Fibroblast of skin of back (primary cell): ENCODE results near the gene ZIC5.

Experiments
- DNase-seq: peaks from one replicate; pipeline ENCODE4 v3.0.0-alpha.2; 2013

The ZIC5 gene

DNA sequence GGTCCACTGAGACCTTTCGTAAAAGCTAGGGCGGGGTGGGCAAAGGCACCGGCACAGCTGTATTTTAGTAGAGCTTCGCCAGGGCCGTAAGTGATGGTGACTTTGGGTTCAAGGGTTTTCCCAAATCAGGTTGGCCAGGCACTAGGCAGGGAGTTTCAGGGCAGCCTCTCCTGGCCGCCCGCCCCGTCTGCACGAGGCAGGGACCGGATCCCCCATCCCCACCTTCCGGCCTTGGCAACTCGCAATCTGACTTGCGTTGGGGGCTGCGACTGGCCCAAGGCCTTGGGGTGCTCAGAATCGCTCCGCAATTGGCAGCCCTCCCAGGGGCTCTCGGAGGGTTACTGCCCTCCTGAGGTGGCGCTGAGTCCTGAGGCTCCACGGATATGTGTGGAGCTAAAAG lies 4.1 kb upstream of the ZIC5 start:
- no peak for DNase-seq

GRCh38 chr13:99974939-99975561 lies 3.5 kb upstream of the ZIC5 start:
- no peak for DNase-seq

GRCh38 chr13:99974296-99974938 lies 2.9 kb upstream of the ZIC5 start:
- no peak for DNase-seq

DNA sequence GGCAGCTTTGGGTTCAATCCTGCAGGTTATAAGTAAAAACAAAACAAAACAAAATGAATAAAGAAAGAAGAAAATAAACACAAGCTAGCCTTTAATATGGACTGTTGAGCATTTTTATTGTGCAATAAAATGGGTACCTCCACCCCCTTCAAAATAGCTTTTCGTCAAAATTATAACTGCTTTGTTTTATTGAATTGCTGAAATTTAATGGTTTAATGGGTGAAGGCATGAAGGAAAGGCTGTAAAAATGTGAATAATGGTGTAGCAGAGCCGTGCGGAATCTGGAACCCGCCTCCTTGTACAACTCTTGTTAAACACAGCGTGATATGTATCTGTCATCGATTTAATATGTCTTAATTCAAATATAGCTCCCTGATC lies 2.2 kb upstream of the ZIC5 start:
- DNase-seq, result no peak

DNA sequence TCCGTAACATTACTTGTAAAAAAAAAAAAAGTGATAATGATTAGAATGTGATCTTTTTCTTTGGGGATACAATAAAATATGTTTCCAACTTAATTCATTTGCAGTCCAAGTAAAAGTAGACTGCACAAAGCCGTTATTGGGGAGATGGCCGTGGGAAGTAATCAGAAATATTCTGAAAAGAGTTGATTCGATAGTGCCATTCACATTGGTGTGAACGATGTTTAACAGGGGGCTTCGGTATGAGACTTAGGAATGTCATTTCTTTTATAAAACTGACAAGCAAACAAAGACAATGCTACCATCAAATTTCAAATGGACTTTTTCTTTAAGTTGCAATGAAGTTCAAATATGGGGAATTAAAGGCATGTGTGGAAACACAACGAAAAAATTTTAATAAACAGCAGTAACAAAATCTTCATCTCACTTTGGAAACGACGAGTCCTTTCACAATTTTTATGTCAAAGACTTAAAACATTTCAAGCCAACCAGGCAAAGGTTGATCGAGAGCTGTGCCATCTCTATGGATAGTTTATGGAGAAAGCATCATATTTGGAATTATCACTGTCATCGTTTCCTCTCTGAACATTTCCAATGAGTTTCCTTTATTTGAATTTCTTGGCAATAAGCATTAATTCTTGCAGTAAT lies 1.7 kb upstream of the ZIC5 start:
- no peak for DNase-seq

DNA sequence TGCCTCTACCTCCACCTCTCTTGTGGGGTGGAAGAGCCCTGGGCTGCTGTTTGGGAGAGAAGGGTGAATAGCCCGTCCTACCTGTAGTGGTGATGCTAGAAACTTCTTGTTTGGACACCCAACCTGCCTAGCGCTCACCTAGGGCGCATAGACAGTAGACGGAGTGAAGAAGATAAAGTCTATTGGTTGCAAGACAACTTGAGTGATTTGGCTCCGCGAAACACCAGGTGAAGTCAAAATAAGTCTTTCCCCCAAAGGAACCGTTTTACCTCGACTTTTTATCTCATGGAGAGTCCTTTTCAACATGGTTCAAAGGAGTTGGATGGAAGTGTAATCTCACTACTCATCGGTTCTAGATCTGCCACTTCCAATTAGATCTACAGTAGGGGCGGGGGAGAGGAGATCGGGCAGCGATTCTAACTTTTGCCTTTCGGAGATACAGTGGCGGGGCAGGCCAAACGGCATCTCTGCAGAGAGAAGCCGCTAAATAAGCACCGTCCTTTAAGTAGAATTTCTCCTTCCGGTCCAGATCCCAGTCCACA lies 694 bp upstream of the ZIC5 start:
- no peak for DNase-seq

- DNase-seq, result no peak
Measured at GRCh38 chr13:99970651-99971575, 654 bp downstream of the ZIC5 start.

GRCh38 chr13:99969919-99970650 lies 1.5 kb downstream of the ZIC5 start:
- no peak for DNase-seq

- DNase-seq, result no peak
Measured at GRCh38 chr13:99969453-99969918, 2.1 kb downstream of the ZIC5 start.

DNA sequence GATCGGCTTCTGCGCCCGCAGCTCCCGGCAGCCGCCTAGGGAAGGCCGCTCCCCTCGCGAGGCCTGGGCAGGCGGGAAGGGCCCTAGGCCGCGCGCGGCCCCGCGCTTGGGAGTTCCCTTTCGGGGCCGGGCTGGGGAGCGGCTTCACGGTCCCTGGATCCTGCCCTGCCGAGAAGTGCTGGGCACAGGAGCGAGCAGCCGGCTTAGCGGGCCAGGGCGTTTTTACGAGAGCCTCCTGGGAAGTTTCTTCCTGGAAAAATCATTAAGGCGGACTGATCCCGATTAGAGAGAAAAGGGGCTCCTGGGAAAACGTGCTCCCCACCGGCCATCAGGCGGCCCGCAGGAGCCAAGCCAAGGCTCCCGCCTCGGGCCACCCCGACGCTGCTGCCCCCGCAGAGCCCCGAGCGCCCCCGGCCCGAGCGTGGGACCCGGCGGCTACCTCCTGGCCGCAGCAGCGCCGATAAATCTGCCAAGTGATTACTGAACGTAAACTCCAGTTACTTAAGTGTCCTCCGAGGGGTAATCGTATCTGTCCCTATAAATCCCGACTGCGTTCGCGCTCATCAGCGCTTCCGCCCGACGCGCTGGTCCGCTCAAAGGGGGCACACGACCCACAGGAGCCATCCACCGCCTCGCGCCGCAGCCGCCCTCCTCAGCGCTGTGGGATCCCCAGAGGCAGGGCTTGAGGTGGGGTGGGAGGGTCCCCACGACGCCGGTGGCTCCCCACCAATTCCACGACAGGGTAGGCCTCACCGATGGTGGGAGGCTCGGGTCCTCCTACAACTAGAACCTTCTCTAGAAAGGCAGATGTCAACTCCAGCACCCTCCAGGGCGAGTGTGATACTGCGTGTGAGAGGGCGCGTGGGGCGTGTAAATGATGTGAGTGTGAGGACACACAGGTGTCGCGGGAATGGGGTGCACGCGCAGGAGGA lies 2.8 kb downstream of the ZIC5 start:
- no peak for DNase-seq

GRCh38 chr13:99967869-99968520 lies 3.6 kb downstream of the ZIC5 start:
- no peak for DNase-seq

DNA sequence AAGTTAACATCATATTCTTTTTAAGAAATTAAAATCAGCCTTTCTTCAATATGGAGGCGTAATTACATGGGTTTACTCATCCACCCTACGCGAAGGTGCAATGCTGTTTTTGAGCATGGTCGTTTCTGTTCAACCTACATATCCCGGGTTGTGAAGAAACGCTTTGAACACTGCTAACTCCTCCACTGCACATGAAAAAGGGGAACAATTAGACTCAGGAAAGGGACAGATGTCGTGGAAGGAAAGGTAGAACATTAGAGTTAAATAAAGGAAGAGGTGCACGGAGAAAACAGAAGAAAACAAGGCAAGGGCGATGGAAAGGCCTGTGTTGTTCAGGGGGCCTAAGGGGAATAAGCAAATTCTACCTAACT lies 4.1 kb downstream of the ZIC5 start:
- no peak for DNase-seq

GRCh38 chr13:99966064-99966805 lies 5.3 kb downstream of the ZIC5 start:
- DNase-seq, result no peak

DNA sequence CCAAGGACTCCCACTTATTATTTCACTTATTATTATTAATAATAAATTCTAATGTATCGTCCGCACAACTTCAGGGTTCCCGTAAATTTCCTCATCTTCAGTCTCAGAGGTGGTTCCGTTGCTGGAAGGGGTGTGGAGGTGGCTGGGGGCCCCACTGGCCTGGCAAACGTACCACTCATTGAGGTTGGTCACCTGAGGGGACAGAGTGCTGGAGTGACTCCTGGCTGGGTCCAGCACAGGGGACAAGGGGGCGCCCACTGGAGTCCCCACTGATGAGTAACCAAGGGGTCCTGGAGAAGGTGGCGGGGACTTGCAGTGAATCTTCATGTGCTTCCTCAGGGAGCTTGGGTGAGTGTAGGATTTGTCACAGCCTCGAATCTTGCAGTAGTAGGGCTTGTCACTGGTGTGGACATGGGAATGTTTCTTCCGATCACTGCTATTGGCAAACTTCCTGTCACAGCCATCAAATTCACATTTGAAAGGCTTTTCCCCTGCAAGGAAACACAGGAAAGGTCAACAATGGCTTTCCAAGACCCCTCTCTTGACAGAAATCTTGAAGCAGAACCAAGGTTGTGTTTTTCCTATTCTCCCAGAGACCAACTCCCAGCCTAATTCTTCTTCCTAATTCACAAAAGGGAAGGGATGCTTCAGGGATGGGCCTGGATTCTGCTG lies 6.1 kb downstream of the ZIC5 start:
- no peak for DNase-seq

- DNase-seq, result no peak
Measured at GRCh38 chr13:99963816-99964339, 7.7 kb downstream of the ZIC5 start.

DNA sequence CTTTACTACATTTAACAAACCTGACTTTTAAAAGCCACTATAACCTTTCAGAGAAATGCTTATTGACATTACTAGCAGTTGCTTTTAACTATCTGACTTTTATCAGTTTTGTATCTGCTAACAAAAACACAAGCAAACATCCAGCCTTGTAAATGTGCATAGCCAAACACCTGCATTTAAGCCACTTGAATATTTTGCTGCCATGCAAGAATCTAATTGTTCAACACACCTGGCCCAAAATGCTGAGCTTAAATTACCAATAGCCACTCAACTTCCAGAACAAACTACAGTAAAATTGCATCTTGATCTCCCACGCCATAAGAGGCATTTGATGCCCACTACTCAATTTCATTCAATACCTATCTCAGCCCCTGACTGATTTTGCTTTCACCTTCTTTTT lies 9.3 kb downstream of the ZIC5 start:
- DNase-seq, result no peak

DNA sequence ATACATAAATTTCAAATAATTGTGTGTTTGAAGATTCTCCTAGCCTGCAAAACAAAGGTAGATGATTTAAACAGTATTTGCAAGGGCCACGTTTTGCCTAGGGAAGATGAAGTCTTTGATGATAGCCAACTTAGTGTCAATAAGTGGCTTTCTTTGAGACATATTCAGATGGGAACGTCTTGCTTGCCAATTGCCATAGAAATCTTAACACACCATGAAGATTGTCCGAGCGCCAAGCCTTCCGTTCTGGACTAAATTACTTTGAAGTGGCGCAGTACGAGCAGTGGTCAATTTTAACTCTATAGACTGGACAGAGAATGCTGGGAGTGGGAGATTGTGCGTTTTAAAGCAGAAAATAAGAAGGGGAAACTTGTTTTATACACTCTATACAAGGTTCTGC lies 9.9 kb downstream of the ZIC5 start:
- no peak for DNase-seq

DNA sequence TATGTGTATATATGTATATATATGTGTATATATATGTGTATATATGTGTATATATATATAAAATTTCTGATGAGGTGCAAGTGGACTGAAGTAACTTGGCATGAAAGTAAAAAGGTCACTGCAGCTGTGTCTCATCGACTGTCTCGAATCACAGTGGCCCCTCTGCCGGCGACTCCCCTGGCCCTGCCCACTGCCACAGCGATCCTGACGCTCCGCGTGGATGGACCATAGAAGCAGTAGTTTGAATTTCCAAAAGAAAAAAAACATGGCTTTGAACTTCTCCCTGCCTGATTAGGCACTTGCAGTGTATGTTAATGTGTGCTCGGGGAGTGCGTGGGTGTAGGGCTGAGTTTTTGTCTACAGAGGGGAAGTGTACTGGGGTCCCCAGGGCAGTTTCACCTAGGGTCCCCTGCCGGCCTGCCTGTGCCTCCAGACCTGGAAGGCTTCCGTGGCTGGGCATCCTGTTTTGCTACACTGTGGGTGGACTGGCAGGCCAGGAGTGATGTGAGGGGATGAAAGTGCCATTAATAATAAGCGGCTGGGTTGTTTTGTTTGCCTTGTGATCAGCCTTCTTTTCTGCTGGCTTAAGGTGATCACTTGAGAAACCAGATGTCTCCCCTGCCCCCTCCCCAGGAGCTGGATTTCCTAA lies 10.8 kb downstream of the ZIC5 start:
- no peak for DNase-seq
